Natural killer cell (primary cell): Measurements from ENCODE around the gene FAM53B. TPM values are rescaled to one million over a fixed set of nuclear protein-coding genes. Genes with fewer than 3 reads are reported as not detected.

Experiments used
- ATAC-seq, 3 donors: fragments of 150-1000 bp in 2 of 3; fragments of 200-7000 bp in 1 of 3; cut with Tn5 transposase; 1 replicate in 1 of 3; 2 replicates in 2 of 3; pipeline ENCODE4 v1.10.0; 2021; ENCODE audit warnings: mild to moderate bottlenecking in 2 of 3, moderate library complexity in 2 of 3
- DNase-seq, 2 donors: peaks; one replicate each; pipeline versions ENCODE4 v3.0.0 to v3.0.0-alpha.2; 2013 to 2021; ENCODE audit warnings: mixed read lengths in 1 of 2
- H3K27ac ChIP-seq: one replicate; pipeline ENCODE4 v1.5.1; 2013; ENCODE audit warnings: mild to moderate bottlenecking, low read length
- H3K27me3 ChIP-seq: one replicate; pipeline ENCODE4 v1.6.1; 2013; ENCODE audit warnings: low read length; ENCODE audit not compliant: control insufficient read depth, insufficient read depth
- H3K36me3 ChIP-seq: one replicate; pipeline ENCODE4 v1.6.1; 2013; ENCODE audit warnings: low read length; ENCODE audit not compliant: control insufficient read depth, insufficient read depth
- H3K4me1 ChIP-seq: one replicate; pipeline ENCODE4 v1.6.1; 2013; ENCODE audit warnings: low read length; ENCODE audit not compliant: control insufficient read depth, insufficient read depth
- H3K4me3 ChIP-seq: one replicate; pipeline ENCODE4 v1.5.1; 2013; ENCODE audit warnings: low read length
- H3K9me3 ChIP-seq: one replicate; pipeline ENCODE4 v1.6.1; 2013; ENCODE audit warnings: low read length; ENCODE audit not compliant: control insufficient read depth, insufficient read depth
- H3K27ac Mint-ChIP-seq, 2 donors: one replicate each; pipeline ENCODE4 v1.8.0; 2022; ENCODE audit warnings: mild to moderate bottlenecking in 2 of 2, mixed read lengths in 2 of 2, moderate library complexity in 1 of 2
- H3K27me3 Mint-ChIP-seq, 2 donors: one replicate each; pipeline ENCODE4 v1.8.0; 2022; ENCODE audit warnings: low read depth in 2 of 2, mixed read lengths in 2 of 2
- H3K36me3 Mint-ChIP-seq: one replicate; pipeline ENCODE4 v1.8.0; 2022; ENCODE audit warnings: mixed read lengths
- H3K4me1 Mint-ChIP-seq, 2 donors: one replicate each; pipeline ENCODE4 v1.8.0; 2022; ENCODE audit warnings: mixed read lengths in 2 of 2
- H3K4me3 Mint-ChIP-seq: one replicate; pipeline ENCODE4 v1.8.0; 2022; ENCODE audit warnings: mild to moderate bottlenecking, moderate library complexity, mixed read lengths
- H3K9me3 Mint-ChIP-seq, 2 donors: one replicate each; pipeline ENCODE4 v1.8.0; 2022; ENCODE audit warnings: mixed read lengths in 2 of 2
- CTCF ChIP-seq: fragments of 200-600 bp; IDR thresholded peaks from one replicate; pipeline ENCODE4 v1.8.0; 2022; ENCODE audit warnings: antibody characterized with exemption
- WGBS: methylation state at CpG from one replicate; pipeline ENCODE4 v1.1.7; 2013; ENCODE audit warnings: missing lambda C conversion rate; ENCODE audit not compliant: insufficient coverage; 5-methylcytosine and 5-hydroxymethylcytosine counted together
- intact Hi-C: fragments of 100-400 bp; cut with micrococcal nuclease; formaldehyde crosslinking; loops from one replicate; pipeline ENCODE4 v1.14.2; 2022
- total RNA-seq, 4 donors: library from RNA; stranded (reverse); fragments of 120-200 nt in 1 of 4; gene quantifications; one replicate each; pipeline versions ENCODE4 v1.2.3 to v1.2.4, GENCODE V29; 2013 to 2022

Gene FAM53B
- total RNA-seq, 3 donors from 2014 or later (not counting 1 experiment from before 2014, with no cell fraction given): 77.4 to 172 (median 121) TPM

GRCh38 chr10:124756156-124756903, 12.2 kb upstream of the FAM53B start:
- Mint-ChIP-seq H3K27ac (no peak overlapping the region), H3K9me3 (no peaks in the 10 kb centered on the region), H3K36me3 (peaks cover 10% of the 10 kb centered on the region), H3K27me3 (no peaks in the 10 kb centered on the region), H3K4me1 (no peaks in the 10 kb centered on the region), H3K4me3 (no peak overlapping the region)
- intact Hi-C loops: no loop called here
- no peaks in the 10 kb centered on the region for H3K4me1 ChIP-seq
- H3K27ac ChIP-seq: no peak overlapping the region
- peaks cover 40% of the 10 kb centered on the region for H3K36me3 ChIP-seq
- TF ChIP-seq CTCF: no peak
- no peak overlapping the region for H3K4me3 ChIP-seq
- 98% methylated on average over 3 of the region's 5 CpGs for WGBS
- ATAC-seq (no peak), DNase-seq (no peak)
- H3K9me3 ChIP-seq: no peaks in the 10 kb centered on the region
- no peaks in the 10 kb centered on the region for H3K27me3 ChIP-seq

GRCh38 chr10:124755581-124755980, 11.4 kb upstream of the FAM53B start:
- H3K36me3 ChIP-seq: peaks cover 40% of the 10 kb centered on the region
- intact Hi-C loops: no loop called here
- H3K27ac Mint-ChIP-seq: no peak overlapping the region

GRCh38 chr10:124754227-124754626, 10.0 kb upstream of the FAM53B start:
- intact Hi-C loops: no loop called here
- no peaks in the 10 kb centered on the region for H3K27me3 Mint-ChIP-seq
- Histone ChIP-seq H3K4me1 (no peaks in the 10 kb centered on the region), H3K36me3 (peaks cover 29% of the 10 kb centered on the region), H3K27me3 (no peaks in the 10 kb centered on the region), H3K27ac (no peak overlapping the region), H3K4me3 (no peak overlapping the region), H3K9me3 (no peaks in the 10 kb centered on the region)
- ATAC-seq: no peak
- H3K4me1 Mint-ChIP-seq: peaks cover 0 to 1% of the 10 kb centered on the region in 2 donors
- WGBS: 96% methylated on average over 5 of the region's 5 CpGs
- H3K4me3 Mint-ChIP-seq: no peak overlapping the region
- H3K27ac Mint-ChIP-seq: no peak overlapping the region
- H3K9me3 Mint-ChIP-seq: no peaks in the 10 kb centered on the region
- no peak for TF ChIP-seq CTCF
- peaks cover 10% of the 10 kb centered on the region for H3K36me3 Mint-ChIP-seq
- DNase-seq: no peak

More at GRCh38 chr10:124755581-124755980, 11.4 kb upstream of the FAM53B start:
- Histone ChIP-seq H3K27ac (no peak overlapping the region), H3K4me3 (no peak overlapping the region), H3K9me3 (no peaks in the 10 kb centered on the region), H3K4me1 (no peaks in the 10 kb centered on the region), H3K27me3 (no peaks in the 10 kb centered on the region)
- no peak for TF ChIP-seq CTCF
- no peak overlapping the region for H3K4me3 Mint-ChIP-seq
- no peaks in the 10 kb centered on the region for H3K27me3 Mint-ChIP-seq
- no peak for DNase-seq
- no peaks in the 10 kb centered on the region for H3K4me1 Mint-ChIP-seq
- no peaks in the 10 kb centered on the region for H3K9me3 Mint-ChIP-seq
- no peak for ATAC-seq
- H3K36me3 Mint-ChIP-seq: peaks cover 10% of the 10 kb centered on the region
- WGBS: 100% methylated on average over 1 of the region's 2 CpGs
